ENCODE measurements around the gene C1orf53.

GRCh38 chr1:197868751-197869489 is 33.5 kb upstream of the C1orf53 start:
- peak; percentile 72 for TF ChIP-seq CTCF (conservative IDR thresholded peaks at IDR 0.05)
- TF ChIP-seq EZH2 (IDR thresholded peaks at IDR 0.05; ENCODE audit: low read depth): no peak
